ENCODE measurements around the gene EIF4EBP3. TPM values are rescaled to one million over a fixed set of nuclear protein-coding genes. Genes with fewer than 3 reads are reported as not detected.

The EIF4EBP3 gene
- total and polyA plus RNA-seq, 9 of the 15 experiments (the other 6 are each of a cell fraction or from before 2014, with no cell fraction given) = 1.3 to 7.5 (median 3.8) TPM

- TF ChIP-seq NKRF (IDR thresholded peaks at IDR 0.05; ENCODE audit: borderline replicate concordance) = peak; percentile 64; the same call in 1 of the 2 replicates
- peak; percentile 56 to 82 for TF ChIP-seq MNT (conservative IDR thresholded peaks at IDR 0.05)
- TF ChIP-seq RBM22 (IDR thresholded peaks at IDR 0.05; ENCODE audit: low read depth, low read length, poor library complexity, severe bottlenecking) = peak; percentile 66
- no peak for TF ChIP-seq DIDO1 (tag; IDR thresholded peaks at IDR 0.05; ENCODE audit: low read depth)
- TF ChIP-seq TRIM24 (IDR thresholded peaks at IDR 0.05) = no peak
- TF ChIP-seq C11orf30 (IDR thresholded peaks at IDR 0.05; ENCODE audit: low read depth) = peak; percentile 61; the same call in 1 of the 2 replicates
- no peak for TF ChIP-seq HDGF (IDR thresholded peaks at IDR 0.05)
- TF ChIP-seq ZNF780A (CRISPR knock-in tag; IDR thresholded peaks at IDR 0.05) = no peak
- no peak for TF ChIP-seq ZNF282 (CRISPR knock-in tag; IDR thresholded peaks at IDR 0.05)
- TF ChIP-seq THRB (CRISPR knock-in tag; conservative IDR thresholded peaks at IDR 0.05) = 0 out of 2 replicates have a peak, but pooled peaks have one; percentile 5
- TF ChIP-seq ZNF311 (CRISPR knock-in tag; IDR thresholded peaks at IDR 0.05) = no peak
- TF ChIP-seq SNRNP70 (optimal IDR thresholded peaks at IDR 0.05; ENCODE audit: low read depth, low read length) = no peak
- no peak for TF ChIP-seq KHSRP (IDR thresholded peaks at IDR 0.05)
- no peak for TF ChIP-seq E2F5 (CRISPR knock-in tag; IDR thresholded peaks at IDR 0.05)
- no peak for TF ChIP-seq ZNF41 (CRISPR knock-in tag; conservative IDR thresholded peaks at IDR 0.05)
- peak; percentile 78 for TF ChIP-seq TBP (optimal IDR thresholded peaks at IDR 0.05; ENCODE audit: low read depth, low read length)
- no peak for TF ChIP-seq POLR3G (IDR thresholded peaks at IDR 0.05; ENCODE audit: extremely low read depth, insufficient read length, insufficient replicate concordance)
- no peak for TF ChIP-seq HDAC6 (IDR thresholded peaks at IDR 0.05; ENCODE audit: low read depth, low read length)
- TF ChIP-seq ZNF583 (CRISPR knock-in tag; IDR thresholded peaks at IDR 0.05) = no peak
- no peak; the same call in 1 of the 2 replicates for TF ChIP-seq ZNF696 (CRISPR knock-in tag; conservative IDR thresholded peaks at IDR 0.05)
- no peak for TF ChIP-seq TAF15 (IDR thresholded peaks at IDR 0.05; ENCODE audit: low read depth, low read length)
- TF ChIP-seq HLTF (IDR thresholded peaks at IDR 0.05) = no peak
- peak; percentile 79 for TF ChIP-seq PML (IDR thresholded peaks at IDR 0.05; ENCODE audit: low read length)
- TF ChIP-seq SMARCA4 (IDR thresholded peaks at IDR 0.05) = no peak
Observed at GRCh38 chr5:140557136-140557805, 9.8 kb downstream of the EIF4EBP3 start, which contains the start of gene SRA1 (continued).
